Stomach (tissue), 9 donors: ENCODE results near the gene ARHGEF10L. TPM values are rescaled to one million over a fixed set of nuclear protein-coding genes. Genes with fewer than 3 reads are reported as not detected.
A peak's percentile ranks its signal among the peaks of the same experiment; 100 is the strongest.

Source experiments
- DNase-seq, 2 donors: peaks; one replicate each; pipeline versions ENCODE4 v3.0.0 to v3.0.0-alpha.2; 2013 to 2019
- H3K27ac ChIP-seq, 5 donors: fragments of 200-600 bp in 4 of 5; sonication (generic) in 4 of 5; one replicate each; pipeline ENCODE4 v1.5.1; 2013 to 2019; ENCODE audit warnings: mild to moderate bottlenecking in 1 of 5, moderate library complexity in 1 of 5
- H3K27me3 ChIP-seq, 3 donors: fragments of 200-600 bp; sonication (generic); one replicate each; pipeline ENCODE4 v1.5.1; 2017 to 2019; ENCODE audit warnings: mixed run types in 1 of 3
- H3K36me3 ChIP-seq, 4 donors: fragments of 200-600 bp; sonication (generic); 1 replicate in 3 of 4; 2 replicates in 1 of 4; pipeline ENCODE4 v1.5.1; 2016 to 2019
- H3K4me1 ChIP-seq, 4 donors: fragments of 200-600 bp; sonication (generic); one replicate each; pipeline ENCODE4 v1.5.1; 2016 to 2019
- H3K4me3 ChIP-seq, 4 donors: fragments of 200-600 bp; sonication (generic) in 3 of 4; one replicate each; pipeline ENCODE4 v1.5.1; 2016 to 2019; ENCODE audit warnings: mild to moderate bottlenecking in 1 of 4
- H3K9me3 ChIP-seq, 4 donors: fragments of 200-600 bp; sonication (generic); one replicate each; pipeline ENCODE4 v1.5.1; 2016 to 2019
- EP300 ChIP-seq: sonication (generic); formaldehyde crosslinking; IDR thresholded peaks from one replicate; pipeline ENCODE4 v1.6.1; 2017; ENCODE audit warnings: antibody characterized with exemption
- POLR2A ChIP-seq, 4 donors: fragments of 450-650 bp; IDR thresholded peaks; one replicate each; pipeline ENCODE4 v1.6.1; 2016; ENCODE audit warnings: antibody characterized with exemption in 4 of 4, control low read depth in 2 of 4, mild to moderate bottlenecking in 1 of 4, moderate library complexity in 1 of 4
- POLR2AphosphoS5 ChIP-seq, 3 donors: sonication (generic); formaldehyde crosslinking; IDR thresholded peaks; one replicate each; pipeline ENCODE4 v1.6.1; 2016; ENCODE audit warnings: antibody characterized with exemption in 3 of 3
- WGBS, 5 donors: extraction: QIAGEN DNeasy Blood & Tissue Kit in 3 of 5; methylation state at CpG; one replicate each; pipeline versions ENCODE4 v1.1.5 to v1.1.7; 2013 to 2018; 5-methylcytosine and 5-hydroxymethylcytosine counted together
- intact Hi-C: fragments of 100-400 bp; cut with DNase I; formaldehyde crosslinking; loops from one replicate; pipeline ENCODE4 v1.15.1; 2023; ENCODE audit warnings: low total_unique reads
- polyA plus RNA-seq, 3 donors: library from polyadenylated mRNA; stranded (reverse); fragments of 200-250 nt; gene quantifications; one replicate each; pipeline ENCODE4 v1.2.3, GENCODE V29; 2013
- total RNA-seq, 5 donors: library from RNA; depleted of rRNA; stranded (reverse); fragments of >200 nt; gene quantifications; one replicate each; pipeline versions ENCODE4 v1.1.0 to v1.2.3, GENCODE V29; 2014 to 2016
- TF ChIP-seq, protein P1 (sequence below), 7 experiments: fragments of 450-650 bp in 4 of 7; fragments of 200-600 bp in 3 of 7; sonication (generic) in 3 of 7; IDR thresholded peaks; one replicate each; pipeline ENCODE4 v1.5.1; 2016 to 2019; ENCODE audit warnings: antibody characterized with exemption in 7 of 7, control low read depth in 2 of 7, mild to moderate bottlenecking in 1 of 7
- donor health status: healthy with polysubstance abuse.
- donor health status: Bipolar disorder and iron deficiency.
- donor health status: healthy.

The ARHGEF10L gene
- total and polyA plus RNA-seq, 8 donors = 15.4 to 329 (median 45.0) TPM

GRCh38 chr1:17587693-17588047 is 48.2 kb downstream of the ARHGEF10L start:
- peak in 1 of 2 donors; percentile 74 for DNase-seq

DNA sequence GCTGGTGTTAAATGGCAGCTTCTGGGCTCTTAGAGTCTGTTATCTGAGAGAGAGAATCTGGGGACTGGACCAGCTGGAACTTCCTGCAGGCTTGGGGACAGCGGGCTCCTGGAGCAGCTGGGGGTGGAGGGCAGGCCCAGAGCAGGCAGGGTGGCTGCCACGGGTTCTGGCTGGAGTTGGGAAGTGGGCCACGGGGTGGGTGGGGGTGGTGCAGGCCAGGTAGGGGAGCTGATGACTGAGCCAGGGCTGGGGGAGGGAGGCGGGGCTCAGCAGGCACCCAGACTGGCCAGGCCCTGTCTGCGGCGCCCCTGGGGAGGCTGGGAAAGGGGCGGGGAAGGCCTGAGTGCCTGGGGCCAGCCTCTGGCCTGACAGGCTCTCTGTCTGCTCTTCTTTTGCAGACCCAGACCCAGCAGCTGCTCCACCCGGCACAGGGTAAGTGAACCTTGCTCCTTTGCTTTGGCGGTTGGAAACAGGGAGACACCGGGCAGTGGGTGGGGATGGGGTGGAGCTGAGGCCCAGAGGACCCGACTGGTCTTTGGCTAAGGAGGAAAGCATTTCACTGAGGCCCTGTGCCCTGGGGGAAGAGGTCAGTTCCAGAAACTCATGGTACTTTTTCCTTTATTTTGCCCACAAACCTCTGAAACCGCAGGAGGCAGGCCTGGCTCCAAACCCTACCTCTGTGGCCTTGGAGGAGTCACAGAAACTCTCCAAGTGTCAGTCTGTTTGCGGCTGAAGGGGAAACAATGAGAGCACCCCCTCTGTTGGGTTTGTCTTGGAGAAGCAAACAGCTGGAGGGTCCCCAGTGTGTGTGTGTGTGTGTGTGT is 48.8 kb downstream of the ARHGEF10L start:
- Histone ChIP-seq H3K27me3 (no peaks in the 10 kb centered on the region), H3K27ac (peak overlapping the region; percentile 9 to 82 (median 76)), H3K36me3 (peaks cover 0 to 36% (median 27%) of the 10 kb centered on the region in 4 donors), H3K9me3 (no peaks in the 10 kb centered on the region), H3K4me3 (no peak overlapping the region), H3K4me1 (peaks cover 36 to 66% (median 49%) of the 10 kb centered on the region in 4 donors)
- no peak for TF ChIP-seq POLR2A (IDR thresholded peaks at IDR 0.05)
- TF ChIP-seq, protein P1, sequence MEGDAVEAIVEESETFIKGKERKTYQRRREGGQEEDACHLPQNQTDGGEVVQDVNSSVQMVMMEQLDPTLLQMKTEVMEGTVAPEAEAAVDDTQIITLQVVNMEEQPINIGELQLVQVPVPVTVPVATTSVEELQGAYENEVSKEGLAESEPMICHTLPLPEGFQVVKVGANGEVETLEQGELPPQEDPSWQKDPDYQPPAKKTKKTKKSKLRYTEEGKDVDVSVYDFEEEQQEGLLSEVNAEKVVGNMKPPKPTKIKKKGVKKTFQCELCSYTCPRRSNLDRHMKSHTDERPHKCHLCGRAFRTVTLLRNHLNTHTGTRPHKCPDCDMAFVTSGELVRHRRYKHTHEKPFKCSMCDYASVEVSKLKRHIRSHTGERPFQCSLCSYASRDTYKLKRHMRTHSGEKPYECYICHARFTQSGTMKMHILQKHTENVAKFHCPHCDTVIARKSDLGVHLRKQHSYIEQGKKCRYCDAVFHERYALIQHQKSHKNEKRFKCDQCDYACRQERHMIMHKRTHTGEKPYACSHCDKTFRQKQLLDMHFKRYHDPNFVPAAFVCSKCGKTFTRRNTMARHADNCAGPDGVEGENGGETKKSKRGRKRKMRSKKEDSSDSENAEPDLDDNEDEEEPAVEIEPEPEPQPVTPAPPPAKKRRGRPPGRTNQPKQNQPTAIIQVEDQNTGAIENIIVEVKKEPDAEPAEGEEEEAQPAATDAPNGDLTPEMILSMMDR (IDR thresholded peaks at IDR 0.05) = no peak
- no peak for TF ChIP-seq POLR2AphosphoS5 (IDR thresholded peaks at IDR 0.05)
- no peak for TF ChIP-seq EP300
- peak; percentile 85 to 88 for DNase-seq
- intact Hi-C loops = no loop called here
- 15 to 40% (median 32%) methylated on average over 1 to 13 of the region's 13 CpGs for WGBS, 5 donors

More at GRCh38 chr1:17587693-17588047, 48.2 kb downstream of the ARHGEF10L start:
- no peak for TF ChIP-seq POLR2AphosphoS5 (IDR thresholded peaks at IDR 0.05)
- no peak for TF ChIP-seq EP300
- TF ChIP-seq, protein P1 (IDR thresholded peaks at IDR 0.05) = no peak
- intact Hi-C loops = no loop called here
- no peaks in the 10 kb centered on the region for H3K27me3 ChIP-seq
- H3K27ac ChIP-seq = peak overlapping the region; percentile 9 to 82 (median 76)
- no peak overlapping the region for H3K4me3 ChIP-seq
- WGBS, 5 donors = 57 to 70% (median 66%) methylated on average over 3 of the region's 3 CpGs
- H3K4me1 ChIP-seq = peaks cover 37 to 69% (median 52%) of the 10 kb centered on the region in 4 donors
- H3K9me3 ChIP-seq = no peaks in the 10 kb centered on the region
- peaks cover 0 to 30% (median 23%) of the 10 kb centered on the region in 4 donors for H3K36me3 ChIP-seq

GRCh38 chr1:17591814-17592430 is 52.4 kb downstream of the ARHGEF10L start:
- peak overlapping the region in 3 of 5 donors; percentile 7 to 29 (median 19) for H3K27ac ChIP-seq
- intact Hi-C loops = no loop called here
- no peak overlapping the region for H3K4me3 ChIP-seq
- TF ChIP-seq, protein P1 (IDR thresholded peaks at IDR 0.05) = no peak
- no peak for TF ChIP-seq EP300
- TF ChIP-seq POLR2AphosphoS5 (IDR thresholded peaks at IDR 0.05) = no peak
- no peak for TF ChIP-seq POLR2A (IDR thresholded peaks at IDR 0.05)
- 16 to 57% (median 27%) methylated on average over 7 of the region's 7 CpGs for WGBS, 5 donors
- peaks cover 0 to 51% (median 40%) of the 10 kb centered on the region in 4 donors for H3K36me3 ChIP-seq
- H3K4me1 ChIP-seq = peaks cover 47 to 79% (median 60%) of the 10 kb centered on the region in 4 donors
- no peak for DNase-seq
- H3K27me3 ChIP-seq = no peaks in the 10 kb centered on the region
- no peaks in the 10 kb centered on the region for H3K9me3 ChIP-seq

- H3K27ac ChIP-seq = no peak overlapping the region
Measured at GRCh38 chr1:17594026-17594425, 54.5 kb downstream of the ARHGEF10L start.

More at GRCh38 chr1:17594026-17594425, 54.5 kb downstream of the ARHGEF10L start:
- Histone ChIP-seq H3K4me1 (peaks cover 27 to 67% (median 44%) of the 10 kb centered on the region in 4 donors), H3K27me3 (no peaks in the 10 kb centered on the region), H3K9me3 (no peaks in the 10 kb centered on the region), H3K4me3 (no peak overlapping the region), H3K36me3 (peaks cover 0 to 56% (median 40%) of the 10 kb centered on the region in 4 donors)
- 86 to 95% (median 90%) methylated on average over 5 of the region's 5 CpGs for WGBS, 5 donors
- intact Hi-C loops = no loop called here
- no peak for DNase-seq
- TF ChIP-seq POLR2A (IDR thresholded peaks at IDR 0.05) = no peak
- TF ChIP-seq POLR2AphosphoS5 (IDR thresholded peaks at IDR 0.05) = no peak
- TF ChIP-seq, protein P1 (IDR thresholded peaks at IDR 0.05) = no peak
- TF ChIP-seq EP300 = no peak
